ENCODE results near the gene ZAP70.

ZAP70 gene

DNA sequence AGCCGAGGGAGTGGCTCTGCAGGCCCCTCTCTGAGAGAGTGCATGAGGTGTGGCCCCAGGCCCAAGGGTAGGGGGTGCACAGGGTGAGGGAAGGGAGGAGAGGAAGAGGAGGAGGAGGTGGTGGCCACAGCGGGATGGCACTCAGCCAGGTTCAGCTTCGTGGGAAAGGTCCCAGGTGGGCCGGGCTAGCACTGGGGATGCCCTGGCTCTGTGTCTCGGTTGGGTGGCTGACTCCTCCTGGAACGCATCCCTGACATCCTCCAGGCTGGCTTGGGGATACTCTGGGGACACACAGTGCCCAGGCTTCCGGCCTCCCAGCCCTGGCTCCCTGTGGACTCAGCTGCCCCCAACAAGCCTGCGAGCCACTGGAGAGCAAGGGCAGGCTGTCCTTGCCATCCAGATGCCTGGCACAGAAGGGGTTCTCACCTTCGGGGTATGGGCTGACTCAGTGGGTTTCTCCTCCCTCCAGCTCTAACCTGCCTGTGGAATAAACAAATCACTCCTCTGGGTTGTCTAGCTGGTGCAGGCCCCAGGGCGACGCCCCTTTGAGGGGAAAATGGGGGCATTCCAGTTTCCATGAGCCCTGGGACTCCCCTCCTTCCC lies 582 bp upstream of the ZAP70 start:
- no peak for DNase-seq (ENCODE audit: low read depth)
- no peak overlapping the region for H3K4me3 ChIP-seq (ENCODE audit: low read depth, low read length)
- TF ChIP-seq CTCF (IDR thresholded peaks at IDR 0.05; ENCODE audit: low read depth, low read length, missing control alignments): no peak

GRCh38 chr2:97714084-97714949 lies 941 bp downstream of the ZAP70 start:
- no peak for DNase-seq (ENCODE audit: low read depth)
- H3K4me3 ChIP-seq (ENCODE audit: low read depth, low read length): no peak overlapping the region
- TF ChIP-seq CTCF (IDR thresholded peaks at IDR 0.05; ENCODE audit: low read depth, low read length, missing control alignments): no peak

DNA sequence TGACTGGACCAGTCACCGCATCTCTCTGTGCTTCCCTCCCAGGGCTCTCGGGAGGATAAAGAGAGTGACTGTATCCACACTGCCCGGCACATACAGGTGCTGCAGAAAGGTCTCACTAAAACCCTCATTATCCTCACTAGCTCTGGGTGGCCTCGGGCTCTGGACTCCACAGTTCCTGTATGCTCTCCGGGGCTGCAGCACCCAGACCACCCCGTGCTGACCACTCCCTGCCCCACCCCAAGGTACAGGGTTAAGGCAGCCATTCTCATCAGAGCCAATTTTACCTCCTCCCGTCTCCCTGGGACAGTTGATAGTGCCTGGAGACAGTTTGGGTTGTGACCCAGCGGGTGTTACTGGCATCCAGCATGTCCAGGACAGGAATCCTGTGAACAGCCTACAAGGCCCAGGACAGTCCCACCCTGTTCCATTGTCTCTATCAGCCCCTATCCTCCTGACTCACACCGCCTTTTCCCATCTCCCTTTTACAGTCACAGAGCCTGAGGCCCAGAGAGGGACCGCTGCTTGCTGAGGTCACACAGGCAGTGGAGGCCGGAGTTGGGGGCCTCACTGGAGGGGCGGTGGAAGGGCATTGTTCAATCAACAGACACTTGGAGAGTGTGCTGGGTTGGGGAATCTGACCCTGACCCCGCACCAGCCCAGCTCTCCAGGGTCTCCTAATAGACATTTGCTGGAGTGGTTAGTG lies 1.7 kb downstream of the ZAP70 start:
- TF ChIP-seq CTCF (IDR thresholded peaks at IDR 0.05; ENCODE audit: low read depth, low read length, missing control alignments): no peak
- H3K4me3 ChIP-seq (ENCODE audit: low read depth, low read length): no peak overlapping the region
- DNase-seq (ENCODE audit: low read depth): no peak

GRCh38 chr2:97715951-97716694 lies 2.7 kb downstream of the ZAP70 start:
- DNase-seq (ENCODE audit: low read depth): no peak
- H3K4me3 ChIP-seq (ENCODE audit: low read depth, low read length): no peak overlapping the region
- no peak for TF ChIP-seq CTCF (IDR thresholded peaks at IDR 0.05; ENCODE audit: low read depth, low read length, missing control alignments)

GRCh38 chr2:97716695-97717612 lies 3.6 kb downstream of the ZAP70 start:
- no peak for DNase-seq (ENCODE audit: low read depth)
- no peak for TF ChIP-seq CTCF (IDR thresholded peaks at IDR 0.05; ENCODE audit: low read depth, low read length, missing control alignments)
- H3K4me3 ChIP-seq (ENCODE audit: low read depth, low read length): no peak overlapping the region

DNA sequence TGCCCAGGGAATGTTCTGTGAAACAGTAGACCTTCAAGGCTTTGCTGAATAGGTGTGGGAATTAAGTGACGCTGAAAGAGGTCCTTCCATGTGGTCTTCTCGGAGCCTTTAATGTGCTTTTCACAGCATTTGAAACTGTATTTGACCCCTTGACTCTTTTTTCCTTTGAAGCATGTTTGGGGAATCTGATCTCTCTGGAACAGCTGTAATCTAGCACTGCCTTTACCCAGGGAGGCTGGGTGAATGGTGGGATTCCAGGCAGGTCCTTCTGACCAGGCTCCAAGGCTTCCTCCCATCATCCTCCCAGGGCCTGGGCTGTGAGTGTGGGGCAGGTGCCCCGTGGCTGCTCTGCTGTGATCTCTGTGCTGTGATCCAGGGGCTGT lies 4.2 kb downstream of the ZAP70 start:
- no peak for DNase-seq (ENCODE audit: low read depth)
- no peak overlapping the region for H3K4me3 ChIP-seq (ENCODE audit: low read depth, low read length)
- no peak for TF ChIP-seq CTCF (IDR thresholded peaks at IDR 0.05; ENCODE audit: low read depth, low read length, missing control alignments)
